Forelimb muscle (tissue), 1 donor: ENCODE data around the gene SLC29A3. TPM values are rescaled to one million over a fixed set of nuclear protein-coding genes. Genes with fewer than 3 reads are reported as not detected.
"Not testable (repeated sequence)": the region's sequence is repeated elsewhere in the genome, so short reads cannot be mapped to it uniquely, and the experiment has no call there.

ENCODE experiments used
- DNase-seq: peaks from one replicate; pipeline ENCODE4 v3.0.0-alpha.2; 2013; ENCODE audit warnings: low read depth
- polyA plus RNA-seq: library from polyadenylated mRNA; unstranded; fragments of 120-200 nt; gene quantifications from one replicate; pipeline ENCODE4 v1.2.1, GENCODE V29; 2013; ENCODE audit not compliant: insufficient read length

SLC29A3 gene
- polyA plus RNA-seq = 3.7 TPM

GRCh38 chr10:71319042-71319799 is at the start of gene SLC29A3:
SLC29A3 (plus strand) TSS chr10:71319259; CDS start chr10:71319310, 51 bp downstream.
- no peak for DNase-seq

DNA sequence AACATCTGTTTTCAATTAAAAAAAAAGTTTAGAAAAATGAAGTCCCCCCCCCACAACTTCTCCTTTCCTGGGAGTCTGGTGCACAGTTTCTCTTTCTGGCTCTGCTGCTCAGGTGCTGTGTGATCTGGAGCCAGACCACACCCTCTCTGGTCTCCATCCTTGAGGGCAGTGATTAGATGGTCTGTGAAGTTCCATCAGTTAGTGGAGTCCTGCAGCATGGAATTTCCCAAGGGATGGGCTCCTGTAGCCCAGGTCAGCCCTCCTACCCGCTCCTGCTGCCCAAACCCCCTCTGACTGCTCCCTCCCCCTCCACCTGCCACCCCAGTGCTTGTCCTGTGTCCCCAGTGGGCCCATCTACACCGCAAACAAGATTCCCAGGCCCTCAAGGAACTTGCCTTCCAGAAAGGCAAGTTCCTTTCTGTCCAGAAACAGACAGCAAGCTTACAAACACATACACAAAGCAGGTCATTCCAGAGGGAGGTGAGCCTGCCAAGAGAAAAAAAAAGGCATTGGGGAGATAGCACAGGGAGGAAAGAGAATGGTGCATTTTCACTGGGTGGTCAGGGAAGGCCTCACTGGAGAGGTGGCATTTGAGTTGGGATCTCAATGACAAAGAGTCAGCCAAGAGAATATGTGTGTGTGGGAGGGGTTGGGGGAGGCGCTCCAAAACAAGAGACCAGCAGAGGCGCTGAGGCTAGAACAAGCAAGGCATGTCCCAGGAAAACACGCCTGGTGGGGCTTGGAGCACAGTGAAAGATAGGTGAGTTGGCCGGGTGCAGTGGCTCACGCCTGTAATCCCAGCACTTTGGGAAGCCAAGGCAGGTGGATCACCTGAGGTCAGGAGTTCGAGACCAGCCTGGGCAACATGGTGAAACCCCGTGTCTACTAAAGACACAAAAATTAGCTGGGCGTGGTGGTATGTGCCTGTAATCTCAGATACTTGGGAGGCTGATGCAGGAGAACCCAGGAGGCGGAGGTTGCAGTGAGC is 49.5 kb upstream of the SLC29A3 start:
- DNase-seq = no peak

DNA sequence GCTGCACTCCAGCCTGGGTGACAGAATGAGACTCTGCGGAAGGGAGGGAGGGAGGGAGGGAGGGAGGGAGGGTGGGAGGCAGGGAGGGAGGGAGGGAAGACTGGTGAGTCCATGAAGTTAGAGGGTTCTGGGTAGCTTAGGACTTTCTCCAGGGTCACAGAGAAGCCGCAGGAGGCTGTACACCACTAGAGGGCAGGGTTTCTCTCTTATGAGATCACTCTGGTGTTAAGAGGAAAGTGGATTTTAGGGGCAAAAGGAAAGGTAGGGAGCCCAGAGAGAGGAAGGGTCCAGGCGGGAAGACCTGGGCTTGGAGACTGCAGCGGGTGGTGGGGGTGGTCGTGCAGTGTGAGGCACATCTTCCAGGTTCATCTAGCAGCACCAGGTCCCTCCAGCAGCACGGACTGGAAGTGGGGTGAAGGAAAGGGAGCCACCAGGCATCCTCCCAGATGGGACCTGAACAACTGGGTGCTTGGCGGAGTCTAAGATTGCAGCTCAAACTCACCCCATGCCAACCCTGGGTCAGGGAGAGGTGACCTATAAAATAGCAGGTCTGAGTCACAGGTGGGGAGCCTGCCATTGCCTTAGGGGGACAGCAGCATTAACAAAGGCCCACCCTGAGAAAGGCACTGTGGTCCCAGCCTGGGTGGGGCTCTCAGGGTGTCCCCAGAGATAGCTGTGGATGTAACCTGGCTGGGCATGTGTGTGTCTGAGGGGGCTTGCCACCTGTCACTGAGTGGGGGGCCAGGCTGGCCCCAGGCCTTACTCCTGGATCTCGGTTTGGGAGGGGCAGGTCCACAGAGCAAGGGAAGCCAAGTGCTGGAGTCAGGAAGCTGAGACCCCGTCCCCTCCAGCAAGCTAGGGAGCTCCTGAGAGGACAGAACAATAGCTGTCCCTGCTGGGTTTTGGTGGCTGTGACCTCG is 48.5 kb upstream of the SLC29A3 start:
- DNase-seq = no peak

DNA sequence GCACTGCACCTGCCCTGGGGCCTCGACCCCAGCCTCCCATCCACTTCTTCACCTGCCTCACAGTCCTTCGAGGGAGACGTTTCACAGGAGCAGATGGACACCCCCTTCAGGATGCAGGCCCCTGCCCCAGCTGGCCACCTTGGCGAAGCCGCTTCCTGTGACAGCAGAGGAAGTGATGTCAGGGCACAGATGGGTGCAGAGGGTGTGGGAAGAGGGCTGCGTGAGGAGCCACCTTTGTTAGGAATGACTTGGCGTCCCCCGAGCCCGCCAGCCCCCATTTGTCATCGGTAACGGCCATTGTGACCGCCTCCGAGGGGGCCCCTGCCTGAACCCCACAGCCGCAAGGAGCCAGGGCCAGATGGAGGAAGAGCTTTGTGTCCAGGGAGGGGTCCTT is 47.4 kb upstream of the SLC29A3 start:
- DNase-seq = no peak

- DNase-seq = no peak
Observed at GRCh38 chr10:71272056-71272771, 46.8 kb upstream of the SLC29A3 start.

DNA sequence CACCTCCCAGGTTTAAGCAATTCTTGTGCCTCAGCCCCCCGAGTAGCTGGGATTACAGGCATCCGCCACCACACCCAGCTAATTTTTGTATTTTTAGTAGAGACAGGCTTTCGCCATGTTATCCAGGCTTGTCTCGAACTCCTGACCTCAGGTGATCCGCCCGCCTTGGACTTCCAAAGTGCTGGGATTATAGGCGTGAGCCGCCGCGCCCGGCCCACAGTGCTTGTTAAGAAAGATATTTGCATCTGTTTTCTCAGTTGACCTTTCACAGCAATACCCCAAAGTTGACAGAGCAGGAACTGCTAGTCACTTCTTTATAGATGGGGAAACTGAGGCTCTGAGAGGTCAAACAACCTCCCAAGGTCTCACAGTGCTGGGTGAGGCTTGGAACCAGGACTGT is 46.1 kb upstream of the SLC29A3 start:
- DNase-seq = not testable (repeated sequence)

DNA sequence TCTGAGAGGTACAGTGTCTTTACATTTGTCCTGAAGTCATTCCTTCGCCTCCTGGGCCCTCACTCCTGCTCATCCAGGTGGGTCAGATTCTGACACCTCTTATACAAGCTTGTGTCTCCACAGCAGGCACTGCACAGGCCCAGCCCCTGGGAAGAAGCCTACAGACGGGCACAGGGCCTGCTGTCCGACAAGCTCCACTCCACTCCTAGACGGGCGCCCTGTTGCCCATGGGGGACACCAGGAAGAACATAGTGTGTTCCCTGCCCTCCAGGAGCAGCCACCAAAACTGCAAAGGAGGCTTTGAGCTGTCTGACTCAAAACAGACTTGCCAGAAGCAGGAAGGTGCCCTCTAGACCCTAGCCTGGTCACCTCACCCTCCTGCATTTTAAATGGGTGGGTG is 45.6 kb upstream of the SLC29A3 start:
- DNase-seq = no peak

DNA sequence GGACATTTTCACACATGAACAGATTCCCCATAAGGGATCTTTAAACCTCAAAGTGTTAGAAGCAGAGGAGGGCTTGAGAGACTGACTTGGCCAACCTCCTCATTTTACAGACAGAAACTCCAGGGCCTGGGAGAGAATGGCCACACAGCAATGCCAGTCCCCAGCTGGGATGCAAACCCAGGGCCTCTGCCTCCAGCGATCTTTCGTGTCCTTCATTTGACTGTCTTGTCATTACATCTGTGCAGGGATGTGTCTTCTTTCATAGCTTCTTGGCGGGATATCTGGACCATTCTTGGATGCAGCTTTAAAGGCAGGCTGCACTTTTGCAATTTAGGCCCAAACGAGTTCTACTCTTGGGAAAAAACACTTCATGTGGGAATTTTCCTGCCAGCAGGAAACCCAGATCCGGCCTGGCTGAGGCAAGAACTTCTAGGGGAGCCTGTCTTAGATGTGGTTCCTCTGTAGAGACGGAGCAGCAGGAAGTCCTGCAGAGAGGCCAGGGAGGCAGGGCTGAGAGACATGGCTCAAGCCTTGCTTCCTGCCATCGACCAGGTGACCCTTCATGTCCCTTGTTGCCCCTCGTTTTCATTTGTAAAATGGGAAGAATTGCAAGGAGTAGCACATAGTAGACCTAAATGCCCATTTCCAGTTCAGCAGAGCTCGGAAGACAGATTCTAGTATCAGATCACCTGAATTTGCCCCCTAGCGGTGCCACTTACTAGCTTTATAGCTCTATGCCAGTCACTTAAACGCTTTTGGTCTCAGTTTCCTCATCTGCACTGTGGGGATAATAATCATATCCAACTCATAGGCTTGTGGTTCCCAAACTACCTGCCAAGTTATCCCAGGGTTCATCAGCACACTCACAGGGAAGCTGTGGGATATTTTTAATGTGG is 43.9 kb upstream of the SLC29A3 start:
- DNase-seq = no peak

DNA sequence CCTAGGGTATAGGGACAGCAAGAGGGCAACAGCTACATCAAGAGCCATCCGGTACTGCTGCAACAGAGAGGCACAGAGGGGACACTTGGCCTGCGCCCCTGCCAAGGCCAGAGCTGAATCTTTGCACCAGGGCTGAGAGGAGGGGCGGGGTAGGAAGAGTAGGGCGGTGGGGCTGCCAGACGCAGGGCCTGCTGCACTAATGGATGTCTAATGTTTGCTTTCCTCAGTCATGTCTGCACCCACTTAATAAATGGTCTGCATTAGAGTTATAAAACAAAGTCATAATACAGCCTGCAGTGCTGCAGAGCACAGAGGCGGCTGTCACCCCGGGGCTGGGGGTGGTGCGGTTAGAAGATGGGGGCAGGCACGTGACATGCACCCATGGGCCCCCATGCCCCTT is 42.2 kb upstream of the SLC29A3 start:
- DNase-seq = no peak

GRCh38 chr10:71277914-71278665 is 41.0 kb upstream of the SLC29A3 start:
- DNase-seq = no peak

DNA sequence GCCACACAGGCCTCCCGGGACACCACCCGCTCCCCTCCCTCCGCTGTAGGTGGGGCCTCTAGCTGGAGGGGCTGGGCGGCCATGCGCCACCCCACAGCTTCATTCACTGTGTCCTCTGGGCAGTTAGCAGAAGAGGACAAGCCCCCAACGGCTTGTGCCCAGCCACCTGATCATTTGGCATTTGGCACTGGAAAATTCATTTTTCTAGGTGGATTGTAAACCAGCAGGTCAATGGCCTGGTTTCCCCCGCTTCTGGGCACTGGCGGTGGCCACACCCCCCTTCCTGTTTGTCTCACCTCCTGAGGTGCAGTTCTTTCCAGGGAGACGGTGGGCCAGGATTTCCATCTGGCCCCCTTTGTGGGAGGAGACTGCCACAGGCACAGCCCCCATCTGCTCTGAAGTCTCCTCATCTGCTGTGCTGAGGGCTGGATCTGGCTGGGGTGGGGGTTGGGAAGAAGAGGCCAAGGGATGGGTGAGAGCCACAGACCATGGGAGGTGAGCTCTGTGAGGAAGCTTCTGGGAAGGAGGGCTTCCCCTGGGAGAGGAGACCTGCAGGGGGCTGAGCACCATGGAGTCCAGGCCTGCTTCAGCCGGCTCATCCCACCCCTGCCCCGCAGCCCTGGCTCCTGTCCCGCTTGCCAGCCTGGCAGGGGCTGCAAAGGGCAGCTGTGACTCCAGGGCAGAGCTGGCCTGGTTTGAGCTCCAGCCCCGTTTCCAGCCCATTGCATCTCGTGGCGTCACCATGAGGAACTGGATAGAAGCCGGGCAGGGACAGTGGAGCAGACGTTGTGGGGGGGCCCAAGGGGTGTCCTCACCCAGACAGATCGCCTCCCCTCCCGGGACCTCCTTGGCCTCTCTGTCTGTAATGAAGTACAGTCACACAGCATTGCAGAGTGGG is 40.1 kb upstream of the SLC29A3 start:
- no peak for DNase-seq

DNA sequence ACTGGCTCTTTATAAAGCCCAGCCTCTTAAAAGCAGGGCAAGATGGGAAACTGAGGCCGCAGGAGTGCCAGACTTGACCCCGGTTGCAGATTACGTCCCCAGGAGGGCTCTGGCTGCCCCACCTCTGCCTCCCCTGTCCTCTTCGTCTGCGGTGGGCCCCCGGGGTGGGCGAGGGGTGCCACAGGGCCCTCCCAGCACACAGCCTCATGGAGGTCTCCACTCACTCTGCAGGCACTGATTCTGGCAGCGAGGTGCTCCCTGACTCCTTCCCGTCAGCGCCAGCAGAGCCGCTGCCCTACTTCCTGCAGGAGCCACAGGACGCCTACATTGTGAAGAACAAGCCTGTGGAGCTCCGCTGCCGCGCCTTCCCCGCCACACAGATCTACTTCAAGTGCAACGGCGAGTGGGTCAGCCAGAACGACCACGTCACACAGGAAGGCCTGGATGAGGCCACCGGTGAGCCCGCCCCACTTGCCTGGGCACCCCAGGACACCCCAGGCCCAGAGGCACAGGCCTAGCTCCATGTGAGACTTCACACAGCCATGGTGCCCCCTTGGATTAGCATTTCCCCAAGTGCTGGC is 39.4 kb upstream of the SLC29A3 start:
- no peak for DNase-seq

- no peak for DNase-seq
Observed at GRCh38 chr10:71280216-71280615, 38.8 kb upstream of the SLC29A3 start.

- DNase-seq = no peak
Observed at GRCh38 chr10:71280825-71281224, 38.2 kb upstream of the SLC29A3 start.

DNA sequence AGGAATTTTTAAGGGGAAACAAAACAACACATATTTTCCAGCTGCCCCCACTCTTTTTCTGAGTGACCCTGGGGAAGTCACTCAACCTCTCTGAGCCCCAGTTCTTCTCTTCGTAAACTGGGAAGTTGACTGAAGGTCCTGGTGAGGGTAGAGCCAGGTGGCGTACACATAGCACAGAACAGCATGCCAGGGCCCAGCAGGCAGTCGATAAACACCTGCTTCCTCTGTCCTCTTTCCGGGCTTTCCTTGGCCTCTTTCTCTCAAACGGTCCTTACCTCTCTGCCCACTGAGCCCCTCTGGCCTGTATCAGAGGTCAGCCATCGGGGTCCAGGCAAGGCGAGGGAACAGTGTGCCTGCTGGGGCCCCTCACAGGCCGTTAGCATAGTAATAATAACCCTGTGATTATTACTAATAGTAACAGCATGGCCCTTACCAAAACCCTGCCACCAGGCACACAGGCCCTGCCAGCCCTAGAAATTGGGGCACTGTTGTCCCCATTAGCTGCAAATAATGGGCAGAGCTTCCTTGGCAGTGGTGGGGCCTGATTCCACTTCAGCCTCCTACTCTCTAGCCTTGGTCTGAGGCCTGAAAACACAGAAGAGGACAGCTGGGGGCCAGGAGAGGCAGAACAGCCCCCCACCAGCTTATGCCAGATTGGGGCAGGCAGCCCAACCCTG is 37.3 kb upstream of the SLC29A3 start:
- no peak for DNase-seq

DNA sequence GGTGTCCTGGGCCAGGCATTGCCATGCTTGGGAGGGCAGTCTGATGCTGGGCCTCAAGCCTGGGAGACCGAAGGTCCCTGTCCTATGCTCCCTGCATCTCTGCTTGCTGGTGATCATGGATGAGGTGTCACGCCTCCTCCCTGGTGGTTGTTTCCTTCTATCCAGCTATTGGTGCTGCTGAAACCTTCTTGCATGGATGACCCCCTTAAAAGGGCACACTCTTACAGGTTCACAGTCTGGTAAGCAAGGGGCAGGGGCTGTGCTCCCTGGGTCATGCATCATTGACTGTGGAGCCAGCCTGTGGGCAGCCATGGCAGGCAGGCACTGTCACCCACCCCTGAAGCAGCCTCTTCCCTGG is 36.8 kb upstream of the SLC29A3 start:
- no peak for DNase-seq

GRCh38 chr10:71283410-71283809 is 35.6 kb upstream of the SLC29A3 start:
- DNase-seq = no peak
